Fibroblast of mammary gland (primary cell): ENCODE data around the gene ID2.

ENCODE experiments used
- DNase-seq: peaks from one replicate; pipeline ENCODE4 v3.0.0-alpha.2; 2010; ENCODE audit warnings: low read depth
- H3K4me3 ChIP-seq: 2 replicates; pipeline ENCODE4 v1.5.1; 2011; ENCODE audit warnings: low read depth, mild to moderate bottlenecking, low read length, moderate library complexity; ENCODE audit not compliant: control insufficient read depth
- TF ChIP-seq, protein P1 (sequence below): conservative IDR thresholded peaks from 2 replicates; pipeline ENCODE4 v1.5.1; 2011; ENCODE audit warnings: low read depth, low read length, inconsistent platforms; ENCODE audit not compliant: control insufficient read depth, insufficient read depth

Gene ID2

DNA sequence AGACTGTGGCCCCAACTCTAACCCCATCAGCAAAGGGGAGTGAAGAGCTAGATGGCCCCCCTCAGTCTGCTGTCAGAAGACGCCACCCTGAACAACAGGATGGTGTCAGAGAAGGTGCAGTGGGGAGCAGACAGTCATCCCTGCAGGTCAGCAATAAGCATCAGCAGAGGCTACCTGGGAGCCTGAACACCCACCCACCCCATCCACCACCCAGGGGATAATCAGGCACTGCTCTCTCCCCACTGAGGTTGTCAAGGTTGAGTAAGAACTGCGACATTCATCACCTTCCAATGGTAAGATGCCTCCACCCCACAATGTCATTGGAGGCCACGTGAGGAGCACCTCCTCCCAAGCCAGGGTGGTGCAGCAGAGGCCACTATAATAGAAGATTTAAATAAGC is 8.5 kb upstream of the ID2 start:
- no peak for DNase-seq
- TF ChIP-seq, protein P1, sequence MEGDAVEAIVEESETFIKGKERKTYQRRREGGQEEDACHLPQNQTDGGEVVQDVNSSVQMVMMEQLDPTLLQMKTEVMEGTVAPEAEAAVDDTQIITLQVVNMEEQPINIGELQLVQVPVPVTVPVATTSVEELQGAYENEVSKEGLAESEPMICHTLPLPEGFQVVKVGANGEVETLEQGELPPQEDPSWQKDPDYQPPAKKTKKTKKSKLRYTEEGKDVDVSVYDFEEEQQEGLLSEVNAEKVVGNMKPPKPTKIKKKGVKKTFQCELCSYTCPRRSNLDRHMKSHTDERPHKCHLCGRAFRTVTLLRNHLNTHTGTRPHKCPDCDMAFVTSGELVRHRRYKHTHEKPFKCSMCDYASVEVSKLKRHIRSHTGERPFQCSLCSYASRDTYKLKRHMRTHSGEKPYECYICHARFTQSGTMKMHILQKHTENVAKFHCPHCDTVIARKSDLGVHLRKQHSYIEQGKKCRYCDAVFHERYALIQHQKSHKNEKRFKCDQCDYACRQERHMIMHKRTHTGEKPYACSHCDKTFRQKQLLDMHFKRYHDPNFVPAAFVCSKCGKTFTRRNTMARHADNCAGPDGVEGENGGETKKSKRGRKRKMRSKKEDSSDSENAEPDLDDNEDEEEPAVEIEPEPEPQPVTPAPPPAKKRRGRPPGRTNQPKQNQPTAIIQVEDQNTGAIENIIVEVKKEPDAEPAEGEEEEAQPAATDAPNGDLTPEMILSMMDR, result no peak
- H3K4me3 ChIP-seq, result no peak overlapping the region

DNA sequence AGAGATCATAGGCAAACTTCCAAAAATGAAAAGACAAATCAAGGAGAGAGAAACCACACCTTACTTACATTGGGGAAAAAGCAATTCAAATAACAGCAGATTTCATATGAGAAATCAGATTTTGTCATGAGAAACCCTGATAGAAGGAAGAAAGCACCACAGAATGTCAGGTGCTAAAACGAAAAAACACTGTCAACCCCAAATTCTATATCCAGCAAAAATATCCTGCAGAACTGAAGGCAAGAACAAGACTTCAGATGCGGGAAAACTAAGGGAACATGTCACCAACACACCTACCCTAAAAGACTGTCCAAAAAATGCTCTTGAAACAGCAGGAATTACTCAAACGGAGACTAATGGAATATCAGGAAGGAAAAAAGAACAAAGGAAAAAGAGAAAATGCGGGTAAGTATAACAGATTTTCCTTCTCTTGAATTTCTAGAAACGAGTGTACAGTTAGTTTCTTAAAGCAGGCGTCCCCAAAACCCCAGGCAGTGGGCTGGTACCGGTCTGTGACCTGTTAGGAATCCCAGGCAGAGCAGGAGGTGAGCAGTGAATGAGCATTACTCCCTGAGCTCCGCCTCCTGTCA is 7.3 kb upstream of the ID2 start:
- TF ChIP-seq, protein P1, result no peak
- DNase-seq, result no peak
- no peak overlapping the region for H3K4me3 ChIP-seq

DNA sequence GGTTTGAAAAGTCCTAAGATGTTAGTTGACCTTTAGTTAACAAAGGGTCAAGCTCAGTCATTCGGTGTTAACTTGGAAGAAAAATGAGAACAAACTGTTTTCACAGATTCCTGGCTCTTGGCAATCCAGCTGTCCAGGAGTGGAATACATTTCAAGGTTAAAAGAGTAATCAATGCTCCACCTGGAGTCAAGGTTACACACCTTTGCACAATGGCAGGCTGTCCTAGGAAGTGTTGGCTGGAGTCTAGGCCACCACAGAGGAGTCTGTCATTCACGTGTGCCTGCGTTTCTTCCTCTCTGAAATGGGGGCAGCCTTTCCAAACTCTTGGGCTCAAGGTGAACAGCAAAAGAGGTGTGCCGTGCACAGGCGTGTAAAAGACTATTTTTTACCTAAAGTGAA is 6.3 kb upstream of the ID2 start:
- H3K4me3 ChIP-seq, result no peak overlapping the region
- TF ChIP-seq, protein P1, result no peak
- DNase-seq, result no peak

DNA sequence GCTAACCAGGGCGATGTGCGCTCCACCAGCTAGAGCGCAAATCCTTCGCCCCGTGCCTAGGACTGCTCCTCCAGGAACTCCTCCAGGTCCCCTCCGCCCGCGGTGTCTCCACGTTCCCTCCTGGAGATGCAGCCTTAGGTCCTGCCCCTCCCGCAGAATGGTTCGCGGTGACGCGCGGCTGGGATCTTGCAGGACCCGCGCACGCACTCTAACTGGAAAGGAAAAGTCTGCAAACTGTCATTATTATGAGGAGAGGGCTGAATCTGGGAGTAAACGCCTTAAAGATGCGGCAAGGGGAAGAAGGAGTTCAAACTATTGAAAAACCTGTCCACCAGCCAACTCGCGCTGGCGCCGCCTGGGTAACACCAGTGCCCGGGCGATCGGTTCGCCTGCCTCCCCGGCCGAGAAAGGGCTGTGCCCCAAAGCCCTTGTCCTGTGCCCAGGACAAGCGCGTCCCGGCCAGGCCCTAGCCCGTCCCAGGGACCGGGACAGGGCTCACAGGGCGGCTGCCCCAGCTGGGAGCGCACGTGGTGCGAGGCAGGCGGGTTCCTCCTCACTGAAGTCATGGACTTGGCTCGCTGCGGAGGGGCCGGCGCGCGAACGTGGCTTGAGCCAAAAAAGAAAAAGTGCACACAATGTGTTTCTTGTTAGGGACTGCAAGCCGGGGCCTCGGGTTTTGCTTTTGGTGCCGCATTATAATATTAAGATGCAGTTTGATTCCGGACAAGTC is 5.5 kb upstream of the ID2 start:
- H3K4me3 ChIP-seq, result peak overlapping the region; percentile 29
- DNase-seq, result peak; percentile 86

DNA sequence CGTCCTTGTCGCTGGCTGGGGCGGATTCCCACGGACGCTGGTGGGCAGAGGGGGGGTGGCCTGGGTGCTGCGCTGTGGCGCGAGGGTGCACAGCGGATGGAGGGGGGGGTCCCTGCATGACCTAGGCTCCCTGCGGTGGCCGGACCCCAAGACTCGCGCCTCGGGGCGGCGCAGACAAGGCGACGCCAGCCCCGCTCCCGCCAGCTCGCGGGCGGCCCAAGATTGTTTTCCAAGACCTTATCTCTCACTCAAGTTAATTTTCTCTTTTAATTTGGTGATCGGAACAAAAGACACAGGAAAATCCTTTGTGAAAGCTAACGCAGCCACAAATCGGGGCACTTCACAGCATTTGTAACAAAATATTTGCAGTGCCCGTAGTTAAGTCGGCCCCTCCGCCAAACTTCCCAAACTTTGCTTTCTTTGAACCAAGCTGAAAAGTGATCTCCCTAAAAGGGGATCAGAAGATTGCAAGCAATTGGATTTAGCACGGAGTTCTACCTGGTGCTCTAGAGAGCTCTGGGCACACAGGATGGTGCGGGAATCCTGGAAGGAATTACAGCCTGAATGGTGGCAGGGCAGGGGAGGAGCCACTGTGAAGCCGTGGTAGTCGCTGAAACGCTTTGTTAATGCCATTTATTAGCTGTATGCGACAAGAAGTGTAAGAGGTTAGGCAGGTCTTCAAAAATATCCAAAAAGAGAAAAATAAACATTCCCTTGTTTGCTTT is 4.8 kb upstream of the ID2 start:
- no peak for DNase-seq
- TF ChIP-seq, protein P1, result no peak
- H3K4me3 ChIP-seq, result peak overlapping the region; percentile 29

More for the DNA sequence above, 5.5 kb upstream of the ID2 start:
- TF ChIP-seq, protein P1, result no peak

DNA sequence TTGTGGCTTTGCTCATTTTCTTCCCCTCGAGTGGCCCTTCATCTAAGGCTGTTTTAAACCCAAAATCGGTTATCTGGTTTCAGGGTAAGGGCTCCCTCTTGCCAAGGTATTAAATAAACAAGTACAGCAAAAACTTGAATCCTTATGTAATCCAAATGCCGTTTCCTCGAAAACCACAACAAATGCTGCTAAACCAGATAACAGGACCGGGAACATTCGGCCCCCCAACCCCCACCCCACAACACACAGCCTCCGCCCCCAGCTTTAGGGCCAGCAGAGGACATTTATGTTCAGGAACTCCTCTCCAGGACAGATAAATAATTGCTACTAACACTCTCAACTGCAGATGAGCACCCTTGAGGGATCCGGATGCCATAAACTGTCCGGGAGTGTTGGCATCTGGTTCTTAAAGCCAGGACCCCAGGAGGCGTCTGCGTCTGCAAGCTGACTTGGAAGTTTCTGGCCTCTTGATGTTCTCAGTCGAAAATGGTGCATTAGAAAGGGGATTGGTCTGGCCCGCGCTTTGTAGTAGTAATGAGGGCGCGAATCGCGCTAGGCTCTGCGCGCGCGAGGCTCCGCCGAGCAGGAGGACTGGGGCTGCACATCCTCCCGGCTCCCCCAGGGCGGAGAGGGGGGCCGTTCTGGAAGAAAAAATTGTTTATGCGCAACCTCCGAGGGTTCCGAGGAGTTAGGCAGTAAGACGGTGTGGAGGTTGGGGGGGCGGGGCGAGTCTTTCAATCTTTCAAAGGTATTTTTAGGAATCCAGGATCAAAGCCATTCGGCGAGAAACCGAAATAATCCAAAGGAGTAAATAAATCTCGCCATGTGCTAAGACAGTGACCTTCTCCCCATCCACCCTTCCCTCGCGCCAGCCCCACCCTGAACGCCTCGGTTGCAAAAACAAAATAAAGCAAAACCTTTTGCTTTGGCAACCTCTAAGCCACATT is 3.9 kb upstream of the ID2 start:
- peak overlapping the region; percentile 39 for H3K4me3 ChIP-seq
- peak; percentile 44 for DNase-seq
- TF ChIP-seq, protein P1, result no peak
